ENCODE data around the gene ABL1. TPM values are rescaled to one million over a fixed set of nuclear protein-coding genes. Genes with fewer than 3 reads are reported as not detected.

The ABL1 gene
- polyA plus RNA-seq, 3 donors, result 4.5 to 14.5 (median 8.0) TPM

DNA sequence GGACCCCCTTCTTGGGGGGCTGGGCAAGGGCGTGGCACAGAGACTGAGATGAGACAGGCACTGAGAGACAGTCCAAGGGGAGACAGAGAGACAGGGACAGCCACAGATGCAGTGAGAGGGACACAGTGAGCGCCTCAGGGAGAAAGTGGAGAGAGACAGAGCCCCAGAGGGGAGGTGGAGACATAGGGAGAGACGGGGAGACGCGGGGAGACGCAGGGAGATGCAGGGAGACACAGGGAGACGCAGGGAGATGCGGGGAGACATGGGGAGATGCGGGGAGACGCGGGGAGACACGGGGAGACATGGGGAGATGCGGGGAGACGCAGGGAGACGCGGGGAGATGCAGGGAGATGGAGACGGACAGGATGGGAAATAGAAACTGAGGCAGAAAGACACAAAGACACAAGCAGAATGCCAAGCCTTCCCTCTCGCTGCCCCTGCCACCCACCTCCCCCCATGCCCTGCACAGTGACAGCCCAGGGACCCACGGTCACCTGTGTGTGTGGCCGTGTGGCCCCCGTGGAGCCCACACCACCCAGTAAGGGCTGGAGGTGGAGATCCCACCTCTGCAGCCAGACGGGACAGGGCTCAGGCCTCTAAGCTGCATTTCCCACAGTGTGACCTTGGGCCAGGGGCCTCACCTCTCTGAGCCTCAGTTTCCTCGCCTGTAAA, 95.2 kb downstream of the ABL1 start:
- WGBS (ENCODE audit: insufficient coverage), result 94% methylated on average over 12 of the region's 23 CpGs
- H3K4me1 ChIP-seq (ENCODE audit: control insufficient read depth in 1 of 2, insufficient read depth in 2 of 2, low read length in 2 of 2), result no peaks in the 10 kb centered on the region
- no peaks in the 10 kb centered on the region for H3K79me2 ChIP-seq (ENCODE audit: insufficient read depth, low read length)
- H4K20me1 ChIP-seq (ENCODE audit: insufficient read depth, low read length), result no peaks in the 10 kb centered on the region
- Mint-ChIP-seq H3K4me1 (peaks cover 2% of the 10 kb centered on the region), H3K9me3 (peaks cover 0 to 5% (median 0%) of the 10 kb centered on the region in 7 donors), H3K36me3 (no peaks in the 10 kb centered on the region), H3K27me3 (ENCODE audit: low read depth in 3 of 3) (peaks cover 33 to 43% (median 36%) of the 10 kb centered on the region in 3 donors), H3K4me3 (no peak overlapping the region), H3K27ac (no peak overlapping the region)
- H3K27me3 ChIP-seq (ENCODE audit: control insufficient read depth in 2 of 2, insufficient read depth in 2 of 2, low read length in 2 of 2), result peaks cover 0 to 29% of the 10 kb centered on the region in 2 donors
- no peak overlapping the region for H3K27ac ChIP-seq (ENCODE audit: low read depth in 1 of 2, low read length in 2 of 2)
- H2AFZ ChIP-seq (ENCODE audit: insufficient read depth, low read depth, low read length, poor library complexity, severe bottlenecking), result no peak overlapping the region
- no peak for DNase-seq
- H3K4me2 ChIP-seq (replicated peaks; ENCODE audit: extremely low read depth, low read length, poor library complexity, severe bottlenecking), result no peak overlapping the region
- H3K9ac ChIP-seq (ENCODE audit: insufficient read depth, low read length, poor library complexity, severe bottlenecking), result no peak overlapping the region
- TF ChIP-seq, protein P1, sequence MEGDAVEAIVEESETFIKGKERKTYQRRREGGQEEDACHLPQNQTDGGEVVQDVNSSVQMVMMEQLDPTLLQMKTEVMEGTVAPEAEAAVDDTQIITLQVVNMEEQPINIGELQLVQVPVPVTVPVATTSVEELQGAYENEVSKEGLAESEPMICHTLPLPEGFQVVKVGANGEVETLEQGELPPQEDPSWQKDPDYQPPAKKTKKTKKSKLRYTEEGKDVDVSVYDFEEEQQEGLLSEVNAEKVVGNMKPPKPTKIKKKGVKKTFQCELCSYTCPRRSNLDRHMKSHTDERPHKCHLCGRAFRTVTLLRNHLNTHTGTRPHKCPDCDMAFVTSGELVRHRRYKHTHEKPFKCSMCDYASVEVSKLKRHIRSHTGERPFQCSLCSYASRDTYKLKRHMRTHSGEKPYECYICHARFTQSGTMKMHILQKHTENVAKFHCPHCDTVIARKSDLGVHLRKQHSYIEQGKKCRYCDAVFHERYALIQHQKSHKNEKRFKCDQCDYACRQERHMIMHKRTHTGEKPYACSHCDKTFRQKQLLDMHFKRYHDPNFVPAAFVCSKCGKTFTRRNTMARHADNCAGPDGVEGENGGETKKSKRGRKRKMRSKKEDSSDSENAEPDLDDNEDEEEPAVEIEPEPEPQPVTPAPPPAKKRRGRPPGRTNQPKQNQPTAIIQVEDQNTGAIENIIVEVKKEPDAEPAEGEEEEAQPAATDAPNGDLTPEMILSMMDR (IDR thresholded peaks at IDR 0.05), result no peak
- intact Hi-C loops (cut with micrococcal nuclease), result no loop called here
- no peaks in the 10 kb centered on the region for H3K36me3 ChIP-seq (replicated peaks in 1 of 2; ENCODE audit: control insufficient read depth in 1 of 2, insufficient read depth in 2 of 2, low read length in 2 of 2)
- no peak overlapping the region for H3K4me3 ChIP-seq (replicated peaks in 1 of 3; ENCODE audit: low read depth in 2 of 3, low read length in 3 of 3)
- H3K9me3 ChIP-seq (replicated peaks in 1 of 2; ENCODE audit: control insufficient read depth in 1 of 2, insufficient read depth in 1 of 2, low read length in 2 of 2), result no peaks in the 10 kb centered on the region

DNA sequence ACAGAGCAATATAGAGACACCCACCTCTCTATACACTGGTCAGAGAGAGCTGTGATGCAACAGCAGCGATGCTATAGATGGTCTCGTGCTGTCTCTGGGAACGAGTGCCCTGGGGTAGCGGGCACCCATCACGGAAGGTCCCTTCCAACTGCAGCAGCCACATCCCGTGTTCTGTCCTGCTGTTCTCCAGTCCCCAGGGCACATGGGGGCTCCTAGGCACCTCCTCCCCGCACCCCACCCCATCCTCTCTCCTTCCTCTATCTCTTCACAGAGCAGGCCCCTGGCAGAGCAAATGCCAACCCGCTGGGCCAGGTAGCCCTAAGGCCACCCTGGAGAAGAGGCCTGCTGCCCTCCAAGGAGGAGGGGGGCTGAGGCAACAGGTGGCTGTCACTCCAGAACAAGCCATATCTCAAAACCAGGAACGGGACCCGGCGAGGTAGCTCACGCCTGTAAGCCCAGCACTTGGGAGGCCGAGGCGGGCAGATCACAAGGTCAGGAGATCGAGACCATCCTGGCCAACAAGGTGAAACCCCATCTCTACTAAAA, 95.8 kb downstream of the ABL1 start:
- intact Hi-C loops (cut with micrococcal nuclease), result no loop called here
- H2AFZ ChIP-seq (ENCODE audit: insufficient read depth, low read depth, low read length, poor library complexity, severe bottlenecking), result no peak overlapping the region
- H3K27ac Mint-ChIP-seq, result no peak overlapping the region
- TF ChIP-seq, protein P1 (IDR thresholded peaks at IDR 0.05), result no peak
- no peak overlapping the region for H3K4me3 ChIP-seq (replicated peaks in 1 of 3; ENCODE audit: low read depth in 2 of 3, low read length in 3 of 3)
- no peaks in the 10 kb centered on the region for H3K4me1 ChIP-seq (ENCODE audit: control insufficient read depth in 1 of 2, insufficient read depth in 2 of 2, low read length in 2 of 2)
- DNase-seq, result no peak
- no peak overlapping the region for H3K9ac ChIP-seq (ENCODE audit: insufficient read depth, low read length, poor library complexity, severe bottlenecking)
- H3K4me3 Mint-ChIP-seq, result no peak overlapping the region
- H3K36me3 Mint-ChIP-seq, result no peaks in the 10 kb centered on the region
- H3K4me2 ChIP-seq (replicated peaks; ENCODE audit: extremely low read depth, low read length, poor library complexity, severe bottlenecking), result no peak overlapping the region
- H3K4me1 Mint-ChIP-seq, result peaks cover 2% of the 10 kb centered on the region
- H3K27ac ChIP-seq (ENCODE audit: low read depth in 1 of 2, low read length in 2 of 2), result no peak overlapping the region
- H3K27me3 Mint-ChIP-seq (ENCODE audit: low read depth in 3 of 3), result peaks cover 36 to 45% (median 41%) of the 10 kb centered on the region in 3 donors
- no peaks in the 10 kb centered on the region for H3K36me3 ChIP-seq (replicated peaks in 1 of 2; ENCODE audit: control insufficient read depth in 1 of 2, insufficient read depth in 2 of 2, low read length in 2 of 2)
- H3K79me2 ChIP-seq (ENCODE audit: insufficient read depth, low read length), result no peaks in the 10 kb centered on the region
- H4K20me1 ChIP-seq (ENCODE audit: insufficient read depth, low read length), result no peaks in the 10 kb centered on the region
- H3K9me3 Mint-ChIP-seq, result peaks cover 0 to 5% (median 0%) of the 10 kb centered on the region in 7 donors
- no peaks in the 10 kb centered on the region for H3K9me3 ChIP-seq (replicated peaks in 1 of 2; ENCODE audit: control insufficient read depth in 1 of 2, insufficient read depth in 1 of 2, low read length in 2 of 2)
- 80% methylated on average over 13 of the region's 15 CpGs for WGBS (ENCODE audit: insufficient coverage)
- peaks cover 0 to 35% of the 10 kb centered on the region in 2 donors for H3K27me3 ChIP-seq (ENCODE audit: control insufficient read depth in 2 of 2, insufficient read depth in 2 of 2, low read length in 2 of 2)
